HG03378 (cell line): Measurements from ENCODE around the gene FAF2.
A peak's percentile ranks its signal among the peaks of the same experiment; 100 is the strongest.

Source experiments
- ATAC-seq: cut with Tn5 transposase; IDR thresholded peaks from one replicate; pipeline ENCODE4 v1.9.1; 2021; ENCODE audit warnings: mild to moderate bottlenecking, moderate library complexity; ENCODE audit not compliant: unreplicated experiment

Gene FAF2

GRCh38 chr5:176529741-176530141, 81.6 kb downstream of the FAF2 start:
- no peak for ATAC-seq

- no peak for ATAC-seq
Observed at GRCh38 chr5:176530393-176530982, 82.3 kb downstream of the FAF2 start.

GRCh38 chr5:176530983-176531901, 83.1 kb downstream of the FAF2 start:
- no peak for ATAC-seq

- no peak for ATAC-seq
Observed at GRCh38 chr5:176531902-176532493, 83.8 kb downstream of the FAF2 start.

GRCh38 chr5:176532795-176533194, 84.6 kb downstream of the FAF2 start:
- no peak for ATAC-seq

- ATAC-seq: no peak
Observed at GRCh38 chr5:176533390-176533789, 85.2 kb downstream of the FAF2 start.

- ATAC-seq: no peak
Observed at GRCh38 chr5:176533894-176534611, 85.9 kb downstream of the FAF2 start.

- no peak for ATAC-seq
Observed at GRCh38 chr5:176534640-176535039, 86.5 kb downstream of the FAF2 start.

- ATAC-seq: no peak
Observed at GRCh38 chr5:176535101-176535663, 87.0 kb downstream of the FAF2 start.

- no peak for ATAC-seq
Observed at GRCh38 chr5:176535664-176536131, 87.5 kb downstream of the FAF2 start.

GRCh38 chr5:176536132-176536901, 88.1 kb downstream of the FAF2 start:
- no peak for ATAC-seq

GRCh38 chr5:176536902-176537553, 88.8 kb downstream of the FAF2 start, which contains the start of gene RNF44:
TSS of gene RNF44 (minus strand) at chr5:176537402. CDS start at chr5:176532472, 4,930 bp downstream.
- ATAC-seq: peak; percentile 52

GRCh38 chr5:176537554-176538229, 89.5 kb downstream of the FAF2 start:
- ATAC-seq: peak; percentile 62

GRCh38 chr5:176538230-176538988, 90.2 kb downstream of the FAF2 start:
- no peak for ATAC-seq

GRCh38 chr5:176538989-176539384, 90.8 kb downstream of the FAF2 start:
- ATAC-seq: no peak

GRCh38 chr5:176540476-176540899, 92.3 kb downstream of the FAF2 start:
- ATAC-seq: no peak

- ATAC-seq: no peak
Observed at GRCh38 chr5:176540956-176541337, 92.8 kb downstream of the FAF2 start.
